IPS-15b (cell line): ENCODE data around the gene OLA1.
A peak's percentile ranks its signal among the peaks of the same experiment; 100 is the strongest.

ENCODE experiments used
- H3K27me3 ChIP-seq: one replicate; pipeline ENCODE4 v1.6.1; 2013; ENCODE audit warnings: low read length; ENCODE audit not compliant: control insufficient read depth, insufficient read depth
- H3K36me3 ChIP-seq: one replicate; pipeline ENCODE4 v1.6.1; 2013; ENCODE audit warnings: low read length; ENCODE audit not compliant: control insufficient read depth, insufficient read depth
- H3K4me1 ChIP-seq: one replicate; pipeline ENCODE4 v1.6.1; 2013; ENCODE audit warnings: mild to moderate bottlenecking, low read length; ENCODE audit not compliant: control insufficient read depth, insufficient read depth
- H3K4me3 ChIP-seq: one replicate; pipeline ENCODE4 v1.5.1; 2013; ENCODE audit warnings: low read depth, low read length
- H3K9ac ChIP-seq: one replicate; pipeline ENCODE4 v1.6.1; 2013; ENCODE audit warnings: low read depth, mild to moderate bottlenecking, low read length
- H3K9me3 ChIP-seq: one replicate; pipeline ENCODE4 v1.6.1; 2013; ENCODE audit warnings: mild to moderate bottlenecking, low read length; ENCODE audit not compliant: control insufficient read depth, insufficient read depth

OLA1 gene

GRCh38 chr2:174039551-174040416 lies 208.5 kb downstream of the OLA1 start:
- Histone ChIP-seq H3K36me3 (no peaks in the 10 kb centered on the region), H3K9ac (no peak overlapping the region), H3K4me1 (peaks cover 13% of the 10 kb centered on the region), H3K9me3 (no peaks in the 10 kb centered on the region), H3K4me3 (no peak overlapping the region), H3K27me3 (peaks cover 9% of the 10 kb centered on the region)

GRCh38 chr2:174038462-174038861 lies 209.9 kb downstream of the OLA1 start:
- Histone ChIP-seq H3K4me1 (peaks cover 13% of the 10 kb centered on the region), H3K27me3 (peaks cover 20% of the 10 kb centered on the region), H3K9me3 (no peaks in the 10 kb centered on the region), H3K36me3 (no peaks in the 10 kb centered on the region), H3K9ac (no peak overlapping the region), H3K4me3 (no peak overlapping the region)

- H3K9ac ChIP-seq, result no peak overlapping the region
- H3K27me3 ChIP-seq, result peaks cover 20% of the 10 kb centered on the region
- H3K4me3 ChIP-seq, result no peak overlapping the region
- H3K9me3 ChIP-seq, result no peaks in the 10 kb centered on the region
- H3K4me1 ChIP-seq, result peaks cover 13% of the 10 kb centered on the region
- H3K36me3 ChIP-seq, result no peaks in the 10 kb centered on the region
These were observed 211.5 kb downstream of the OLA1 start for GRCh38 chr2:174036825-174037224.

GRCh38 chr2:174035981-174036742 lies 212.2 kb downstream of the OLA1 start:
- H3K36me3 ChIP-seq, result no peaks in the 10 kb centered on the region
- H3K9ac ChIP-seq, result no peak overlapping the region
- no peaks in the 10 kb centered on the region for H3K9me3 ChIP-seq
- peaks cover 13% of the 10 kb centered on the region for H3K4me1 ChIP-seq
- peaks cover 24% of the 10 kb centered on the region for H3K27me3 ChIP-seq
- H3K4me3 ChIP-seq, result no peak overlapping the region

GRCh38 chr2:174035117-174035635 lies 213.2 kb downstream of the OLA1 start:
- no peak overlapping the region for H3K4me3 ChIP-seq
- H3K9me3 ChIP-seq, result no peaks in the 10 kb centered on the region
- H3K36me3 ChIP-seq, result no peaks in the 10 kb centered on the region
- peaks cover 24% of the 10 kb centered on the region for H3K27me3 ChIP-seq
- no peak overlapping the region for H3K9ac ChIP-seq
- peaks cover 11% of the 10 kb centered on the region for H3K4me1 ChIP-seq

GRCh38 chr2:174033163-174033550 lies 215.2 kb downstream of the OLA1 start:
- Histone ChIP-seq H3K9me3 (no peaks in the 10 kb centered on the region), H3K36me3 (no peaks in the 10 kb centered on the region), H3K4me3 (no peak overlapping the region), H3K4me1 (peaks cover 2% of the 10 kb centered on the region), H3K27me3 (peaks cover 26% of the 10 kb centered on the region), H3K9ac (no peak overlapping the region)

GRCh38 chr2:174031226-174031625 lies 217.1 kb downstream of the OLA1 start:
- Histone ChIP-seq H3K36me3 (no peaks in the 10 kb centered on the region), H3K27me3 (peaks cover 26% of the 10 kb centered on the region), H3K4me3 (no peak overlapping the region), H3K9me3 (no peaks in the 10 kb centered on the region), H3K9ac (no peak overlapping the region), H3K4me1 (no peaks in the 10 kb centered on the region)

- Histone ChIP-seq H3K4me3 (no peak overlapping the region), H3K9ac (no peak overlapping the region), H3K27me3 (peaks cover 9% of the 10 kb centered on the region), H3K4me1 (peaks cover 7% of the 10 kb centered on the region), H3K36me3 (no peaks in the 10 kb centered on the region), H3K9me3 (no peaks in the 10 kb centered on the region)
These were observed 219.4 kb downstream of the OLA1 start for GRCh38 chr2:174028935-174029334.

- H3K9ac ChIP-seq, result peak overlapping the region; percentile 28
- H3K36me3 ChIP-seq, result no peaks in the 10 kb centered on the region
- peaks cover 6% of the 10 kb centered on the region for H3K27me3 ChIP-seq
These were observed 220.4 kb downstream of the OLA1 start for GRCh38 chr2:174027956-174028355.

GRCh38 chr2:174026122-174026845 lies 222.0 kb downstream of the OLA1 start:
- H3K27me3 ChIP-seq, result peaks cover 3% of the 10 kb centered on the region
- no peaks in the 10 kb centered on the region for H3K9me3 ChIP-seq
- H3K36me3 ChIP-seq, result no peaks in the 10 kb centered on the region
- no peak overlapping the region for H3K9ac ChIP-seq
- no peak overlapping the region for H3K4me3 ChIP-seq
- H3K4me1 ChIP-seq, result peaks cover 12% of the 10 kb centered on the region

More at GRCh38 chr2:174027956-174028355, 220.4 kb downstream of the OLA1 start:
- Histone ChIP-seq H3K9me3 (no peaks in the 10 kb centered on the region), H3K4me1 (peaks cover 10% of the 10 kb centered on the region), H3K4me3 (no peak overlapping the region)

GRCh38 chr2:174025271-174026121 lies 222.8 kb downstream of the OLA1 start:
- Histone ChIP-seq H3K4me3 (no peak overlapping the region), H3K4me1 (peaks cover 12% of the 10 kb centered on the region), H3K36me3 (no peaks in the 10 kb centered on the region), H3K9ac (no peak overlapping the region), H3K27me3 (peaks cover 3% of the 10 kb centered on the region), H3K9me3 (no peaks in the 10 kb centered on the region)
